Cardiac septum (tissue), 1 donor: ENCODE measurements around the gene BBIP1. TPM values are rescaled to one million over a fixed set of nuclear protein-coding genes. Genes with fewer than 3 reads are reported as not detected.

ENCODE experiments used
- DNase-seq: peaks from one replicate; pipeline ENCODE4 v3.0.0-alpha.2; 2020; ENCODE audit warnings: low spot score
- intact Hi-C: fragments of 100-400 bp; cut with DNase I; formaldehyde crosslinking; loops from one replicate; pipeline ENCODE4 v1.14.0; 2022
- total RNA-seq: library from RNA; stranded (reverse); fragmentation: NEBNext Ultra II Directional; extraction: Animal tissue kit (Norgen Biotek cat#: 25700); gene quantifications from one replicate; pipeline ENCODE4 v1.2.1, GENCODE V29; 2021
- donor health status: DM: no; HTN: no; CAD: no.

BBIP1 gene
- total RNA-seq, 1 donor from 2014 or later, result 31.1 TPM

- DNase-seq, result no peak
- intact Hi-C loops, result no loop called here
These were observed 66.6 kb downstream of the BBIP1 start for GRCh38 chr10:110852255-110852896.

GRCh38 chr10:110851020-110851612 lies 67.9 kb downstream of the BBIP1 start:
- intact Hi-C loops, result no loop called here
- no peak for DNase-seq

- intact Hi-C loops, result no loop called here
- DNase-seq, result no peak
These were observed 68.9 kb downstream of the BBIP1 start for GRCh38 chr10:110850099-110850498.

Other genes with a start within 250 kb of the BBIP1 start
- gene PDCD4, start 47.3 kb downstream of the BBIP1 start, total RNA-seq, result 42.0 TPM
- gene SHOC2, start 424 bp upstream of the BBIP1 start, total RNA-seq, result 51.4 TPM
- gene ADRA2A, start 157.8 kb upstream of the BBIP1 start, total RNA-seq, result 1.1 TPM